GM19463 (cell line): ENCODE data around the gene CDH18.

Source experiments
- ATAC-seq: cut with Tn5 transposase; IDR thresholded peaks from one replicate; pipeline ENCODE4 v1.9.1; 2021; ENCODE audit warnings: mild to moderate bottlenecking, moderate library complexity; ENCODE audit not compliant: unreplicated experiment

CDH18 gene

DNA sequence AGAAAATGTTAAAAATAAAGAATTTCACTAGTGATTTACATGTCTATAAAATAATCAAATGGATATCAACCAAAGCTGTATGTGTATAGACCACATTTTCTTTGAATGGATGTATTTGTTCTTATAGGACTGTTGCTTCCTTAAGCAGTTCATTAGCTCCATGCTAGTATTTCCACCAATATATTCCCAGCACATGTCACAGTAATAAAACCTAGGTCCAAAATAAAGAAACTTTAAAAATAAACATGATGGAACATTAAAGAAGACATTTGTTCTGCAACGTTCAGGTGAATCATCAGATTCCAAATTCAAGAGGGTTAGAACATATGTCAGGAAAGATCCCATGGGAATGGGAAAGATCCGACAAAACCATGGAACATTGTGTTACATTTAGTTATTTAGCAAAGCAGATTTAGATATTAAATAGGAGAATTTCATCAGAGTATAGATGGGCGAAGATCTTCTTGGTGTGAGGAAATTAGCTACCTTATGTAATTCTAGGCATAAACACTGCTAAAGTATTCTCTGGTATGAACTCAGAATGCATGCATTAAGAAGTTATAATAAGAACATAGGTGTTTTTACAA lies 490.7 kb downstream of the CDH18 start:
- no peak for ATAC-seq

DNA sequence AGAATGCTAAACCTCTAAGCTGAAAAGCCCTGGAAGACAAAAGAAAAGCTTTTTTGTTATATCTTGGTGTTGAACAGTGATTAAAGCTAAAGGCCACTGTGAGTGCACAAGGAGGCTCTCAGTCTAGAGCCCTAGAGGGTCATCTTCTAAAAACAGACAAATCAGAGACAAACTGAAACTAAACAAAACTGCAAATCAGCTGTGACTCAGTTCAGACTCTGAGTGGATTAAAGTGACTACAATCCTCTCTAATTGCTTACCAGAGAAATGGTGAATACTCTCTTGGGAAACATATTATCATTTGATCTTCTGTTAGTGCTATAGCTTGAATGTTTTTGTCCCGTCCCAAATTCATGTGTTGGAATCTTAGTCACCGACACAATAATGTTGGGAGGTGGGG lies 491.9 kb downstream of the CDH18 start:
- ATAC-seq = no peak

- ATAC-seq = no peak
These were observed 495.1 kb downstream of the CDH18 start for GRCh38 chr5:19492861-19493260.

DNA sequence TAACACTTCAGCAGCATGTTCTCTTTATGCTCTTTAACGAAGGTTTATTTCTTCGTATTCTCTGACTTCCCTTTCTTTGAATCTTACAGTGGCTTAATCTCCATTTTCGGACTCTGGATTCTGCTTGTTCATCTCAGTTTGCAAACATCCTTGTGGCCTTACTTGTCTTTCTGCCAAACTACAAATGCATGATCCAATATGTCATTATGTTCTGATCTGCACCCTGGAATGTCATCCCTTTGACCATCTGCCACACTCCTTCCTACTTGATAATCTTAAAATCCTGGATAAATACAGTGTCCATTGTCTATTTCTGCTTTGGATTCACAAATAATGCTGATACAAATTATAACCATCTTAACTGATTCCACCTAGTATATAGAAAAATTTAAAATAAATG lies 499.2 kb downstream of the CDH18 start:
- no peak for ATAC-seq

- ATAC-seq = no peak
These were observed 500.5 kb downstream of the CDH18 start for GRCh38 chr5:19487480-19487879.

DNA sequence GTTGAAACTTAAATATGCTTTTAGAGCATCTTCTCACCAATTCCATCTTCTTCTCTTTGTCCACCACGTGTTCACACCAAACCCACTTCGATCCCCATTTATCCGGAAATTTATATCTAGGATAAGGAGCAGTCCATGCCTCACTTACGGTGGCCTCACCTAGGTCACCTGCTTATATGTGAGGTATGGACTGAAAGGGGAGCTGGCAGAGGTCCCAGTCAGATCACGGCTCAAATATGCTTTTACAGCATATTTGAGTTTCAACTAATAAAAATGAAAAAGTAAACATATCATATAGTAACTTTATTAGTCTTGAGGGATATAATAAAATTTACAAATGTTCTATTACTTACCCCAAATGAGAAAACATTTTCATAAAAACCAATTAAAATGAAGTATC lies 508.4 kb downstream of the CDH18 start:
- ATAC-seq = no peak

- no peak for ATAC-seq
These were observed 526.0 kb downstream of the CDH18 start for GRCh38 chr5:19462019-19462418.

- no peak for ATAC-seq
These were observed 563.5 kb downstream of the CDH18 start for GRCh38 chr5:19424506-19424905.
